DMS79 treated with DMSO at 0.1 percent for 48 hours (cell line): Measurements from ENCODE around the gene SLC24A5.

Experiments
- DNase-seq: peaks from one replicate; lab custom pipeline; 2025; lab: John Stamatoyannopoulos, UW

SLC24A5 gene

GRCh38 chr15:48112242-48112641 is 8.5 kb upstream of the SLC24A5 start:
- DNase-seq: no peak

GRCh38 chr15:48119277-48119676 is 1.5 kb upstream of the SLC24A5 start:
- no peak for DNase-seq

GRCh38 chr15:48121849-48122248 is 1.1 kb downstream of the SLC24A5 start:
- no peak for DNase-seq

GRCh38 chr15:48126667-48127355 is 6.0 kb downstream of the SLC24A5 start:
- no peak for DNase-seq

- DNase-seq: no peak
Observed at GRCh38 chr15:48131324-48131723, 10.5 kb downstream of the SLC24A5 start.

GRCh38 chr15:48132874-48133273 is 12.1 kb downstream of the SLC24A5 start:
- DNase-seq: no peak

- DNase-seq: no peak
Observed at GRCh38 chr15:48143856-48144255, 23.1 kb downstream of the SLC24A5 start.

- DNase-seq: no peak
Observed at GRCh38 chr15:48144889-48145288, 24.1 kb downstream of the SLC24A5 start.

- DNase-seq: no peak
Observed at GRCh38 chr15:48145923-48146322, 25.1 kb downstream of the SLC24A5 start.

- DNase-seq: no peak
Observed at GRCh38 chr15:48147358-48147757, 26.6 kb downstream of the SLC24A5 start.

- DNase-seq: no peak
Observed at GRCh38 chr15:48149858-48150257, 29.1 kb downstream of the SLC24A5 start.

- no peak for DNase-seq
Observed at GRCh38 chr15:48153526-48153925, 32.7 kb downstream of the SLC24A5 start.

- DNase-seq: no peak
Observed at GRCh38 chr15:48168616-48169015, 47.8 kb downstream of the SLC24A5 start.

- DNase-seq: no peak
Observed at GRCh38 chr15:48170981-48171380, 50.2 kb downstream of the SLC24A5 start.

- no peak for DNase-seq
Observed at GRCh38 chr15:48175126-48175525, 54.3 kb downstream of the SLC24A5 start.

- no peak for DNase-seq
Observed at GRCh38 chr15:48176112-48176511, 55.3 kb downstream of the SLC24A5 start.

GRCh38 chr15:48176957-48177356 is 56.2 kb downstream of the SLC24A5 start:
- DNase-seq: no peak

GRCh38 chr15:48177383-48177765 is 56.6 kb downstream of the SLC24A5 start:
- peak; percentile 40 for DNase-seq

- DNase-seq: peak; percentile 21
Observed at GRCh38 chr15:48177766-48178647, 57.2 kb downstream of the SLC24A5 start, which contains the start of gene MYEF2. MYEF2 (minus strand) TSS chr15:48178295; CDS start chr15:48178237, 58 bp downstream.

GRCh38 chr15:48178648-48178931 is 57.8 kb downstream of the SLC24A5 start:
- DNase-seq: no peak

GRCh38 chr15:48182749-48183148 is 62.0 kb downstream of the SLC24A5 start:
- DNase-seq: no peak

- no peak for DNase-seq
Observed at GRCh38 chr15:48185529-48185928, 64.7 kb downstream of the SLC24A5 start.

GRCh38 chr15:48186271-48186670 is 65.5 kb downstream of the SLC24A5 start:
- DNase-seq: no peak
